Stimulated activated CD8-positive, alpha-beta memory T cell treated with anti-CD3 and anti-CD28 coated beads, Interleukin-2, amount 100 ng/mL, for 48 hours (primary cell): ENCODE data around the gene IRGC.
A peak's percentile ranks its signal among the peaks of the same experiment; 100 is the strongest.
"Not testable (repeated sequence)": the region's sequence is repeated elsewhere in the genome, so short reads cannot be mapped to it uniquely, and the experiment has no call there.

Source experiments
- DNase-seq, 2 donors: peaks; one replicate each; pipeline ENCODE4 v3.0.0-alpha.2; 2020; ENCODE audit warnings: low read depth in 2 of 2

Gene IRGC

DNA sequence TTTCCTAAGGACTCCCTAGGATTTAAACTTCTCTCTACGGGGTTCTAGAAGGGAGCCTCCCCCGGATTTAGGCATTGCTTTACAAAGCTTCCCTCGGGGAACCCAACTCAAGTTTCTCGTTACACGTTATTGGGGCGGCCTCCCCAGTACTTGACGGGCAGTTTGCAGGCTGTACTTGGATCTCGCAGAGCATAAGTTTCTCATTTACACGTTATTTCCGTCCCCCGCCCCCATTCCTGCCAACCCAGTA lies 38.3 kb downstream of the IRGC start:
- DNase-seq: no peak

DNA sequence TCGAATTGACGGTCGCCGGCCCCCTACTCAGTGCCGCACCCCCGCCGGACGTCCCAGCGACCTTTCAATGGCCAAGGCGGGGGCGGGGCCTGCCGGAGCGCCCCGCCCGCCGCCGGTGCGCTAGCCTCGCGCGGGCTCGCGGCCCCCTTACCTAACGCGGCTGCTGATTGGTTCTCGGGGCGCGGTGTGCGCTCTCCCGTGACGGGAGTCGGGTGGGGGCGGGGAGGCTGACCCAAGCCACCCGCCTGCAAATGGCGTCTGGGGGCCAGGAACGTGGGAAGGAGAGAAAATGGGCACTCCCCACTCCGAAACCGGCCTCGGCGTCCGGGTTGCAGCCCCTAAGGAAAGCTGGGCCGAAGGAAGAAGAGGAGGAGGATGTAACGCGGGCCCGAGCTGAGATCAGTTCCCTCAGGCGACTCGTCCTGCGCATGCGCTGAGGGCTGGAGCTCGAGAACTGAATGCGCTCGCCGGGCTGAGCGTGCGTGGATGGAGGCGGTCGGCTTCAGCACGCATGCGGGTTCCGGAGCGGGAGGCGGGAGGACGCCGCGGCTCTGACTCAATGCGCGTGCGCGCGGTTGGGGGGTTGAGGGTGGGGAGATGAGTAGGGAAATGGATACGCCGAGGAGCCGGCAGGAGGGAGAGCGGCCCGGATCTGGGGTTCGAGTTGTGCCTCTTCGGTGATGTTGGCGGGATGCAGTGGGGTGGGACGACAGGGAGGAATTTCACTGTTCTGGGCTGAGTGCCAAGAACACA lies 38.8 kb downstream of the IRGC start, which contains the start of gene SMG9:
Gene SMG9, minus strand, starts transcription at position 460 of the 753 bp plus-strand sequence. CDS start 4,221 bp downstream, outside the sequence.
- DNase-seq: peak; percentile 97 to 98

DNA sequence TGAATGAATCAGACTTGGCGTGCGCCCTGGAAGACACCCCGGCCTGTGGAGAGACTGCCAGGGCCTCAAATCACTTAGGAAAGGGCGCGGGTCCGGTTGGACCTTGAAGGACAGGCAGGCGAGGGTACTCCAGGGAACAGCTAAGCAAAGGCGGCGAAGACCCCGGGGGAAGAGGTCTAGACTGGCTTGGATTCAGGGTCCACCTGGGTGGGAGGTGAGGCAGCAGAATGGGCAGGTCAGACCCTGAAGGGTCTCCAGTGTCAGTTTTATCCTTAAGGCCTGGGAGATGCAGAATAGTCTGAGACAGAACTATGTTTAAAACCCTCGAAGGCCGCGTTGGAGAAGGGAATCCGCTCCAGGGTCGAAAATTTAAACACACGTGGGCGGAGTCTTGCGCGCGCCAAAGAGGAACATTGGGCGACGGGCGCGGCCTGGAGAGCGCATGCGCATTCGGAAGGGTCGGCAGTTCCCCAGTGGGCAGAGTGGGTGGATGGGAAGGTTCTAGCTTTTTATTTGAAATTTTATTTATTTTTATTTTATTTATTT lies 39.5 kb downstream of the IRGC start:
- DNase-seq: peak; percentile 69 to 77

DNA sequence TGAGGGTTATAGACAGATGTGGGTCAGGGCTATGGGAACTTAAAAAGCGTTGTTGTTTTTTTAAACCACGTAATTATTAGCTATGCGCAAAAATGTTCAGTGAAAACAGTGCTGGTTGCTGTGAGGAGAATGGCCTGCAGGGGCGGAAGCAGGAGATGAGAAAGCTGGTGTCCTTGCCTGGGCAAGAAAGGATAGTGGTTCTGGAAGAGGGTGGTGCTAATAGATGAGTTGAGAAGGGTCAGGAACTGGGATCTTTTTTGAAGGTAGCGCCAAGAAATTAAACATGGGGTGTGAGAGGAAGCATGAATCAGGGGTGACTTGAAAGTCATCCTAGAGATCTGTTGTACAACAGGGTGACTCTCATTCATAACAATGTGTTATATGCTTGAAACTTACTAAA lies 43.6 kb downstream of the IRGC start:
- DNase-seq: no peak

DNA sequence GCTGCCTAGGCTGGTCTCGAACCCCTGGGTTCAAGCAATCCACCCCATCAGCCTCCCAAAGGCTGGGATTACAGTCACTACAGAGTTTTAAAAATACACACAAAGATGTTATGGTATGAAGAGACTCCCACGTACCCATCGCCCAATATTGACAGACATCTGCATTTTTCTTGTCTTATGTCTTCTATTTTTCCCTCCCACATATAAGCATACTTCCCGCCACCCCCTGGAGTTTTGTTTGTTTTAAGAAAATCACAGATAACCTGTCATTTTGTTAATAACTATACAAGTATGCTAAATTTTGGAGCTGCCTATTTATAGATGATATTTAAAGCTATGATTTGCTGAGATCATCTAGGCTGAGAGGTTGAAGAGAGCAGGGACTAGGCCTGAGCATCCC lies 45.1 kb downstream of the IRGC start:
- DNase-seq: no peak

DNA sequence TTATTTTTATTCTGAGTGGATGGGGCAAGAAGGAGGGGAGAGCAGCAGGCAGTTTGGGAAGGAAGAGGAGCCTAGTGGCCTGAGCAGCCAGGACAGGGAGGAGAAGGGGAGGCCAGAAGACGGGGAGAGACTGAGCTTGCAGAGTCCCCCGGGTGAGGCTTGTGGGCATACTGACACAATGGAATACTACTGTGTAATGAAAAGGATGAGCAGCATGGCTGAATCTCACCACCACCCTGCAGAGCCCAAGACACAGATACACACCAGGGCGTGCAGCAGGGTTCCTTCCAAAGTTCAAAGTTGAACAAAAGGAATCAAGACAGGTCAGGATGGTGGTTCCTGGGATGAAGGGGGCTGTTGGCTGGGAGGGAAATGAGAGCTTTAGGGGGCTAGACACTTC lies 46.9 kb downstream of the IRGC start:
- DNase-seq: no peak

DNA sequence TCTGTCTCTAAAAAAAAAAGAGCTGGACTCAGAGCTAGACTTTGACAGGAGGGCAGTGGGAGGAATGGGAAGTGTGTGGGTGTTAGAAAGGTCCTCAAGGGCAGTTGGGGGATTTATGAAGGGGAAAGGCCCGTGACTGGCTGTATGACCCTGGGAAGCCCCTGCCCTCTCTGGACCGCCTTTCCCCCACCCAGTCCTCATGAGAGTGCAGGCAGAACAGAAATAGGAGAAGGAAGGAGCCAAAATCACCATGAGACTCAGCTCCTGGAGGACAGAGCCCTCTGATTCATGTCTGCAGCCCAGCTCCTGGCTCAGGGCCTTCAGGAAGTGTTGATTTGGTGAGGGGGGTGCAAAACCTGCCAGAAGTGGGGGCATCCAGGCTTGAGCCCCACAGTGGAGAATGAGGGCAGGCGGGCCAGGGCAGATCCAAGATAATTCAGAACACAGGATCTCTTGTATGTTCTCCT lies 47.6 kb downstream of the IRGC start:
- no peak for DNase-seq

DNA sequence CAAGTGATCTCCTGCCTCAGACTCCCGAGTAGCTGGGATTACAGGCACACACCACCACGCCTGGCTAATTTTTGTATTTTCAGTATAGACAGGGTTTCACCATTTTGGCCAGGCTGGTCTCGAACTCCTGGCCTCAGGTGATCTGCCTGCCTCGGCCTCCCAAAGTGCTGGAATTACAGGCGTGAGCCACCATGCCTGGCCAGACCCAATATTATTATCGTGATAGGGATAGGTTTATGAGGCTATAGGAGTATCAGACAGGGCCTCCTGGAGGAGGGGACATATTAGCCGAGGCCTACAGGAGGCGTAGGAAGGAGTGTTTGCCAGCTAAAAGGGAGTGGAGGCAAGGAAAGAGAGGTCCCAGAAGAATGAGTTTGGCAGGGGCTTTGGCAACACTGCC lies 48.8 kb downstream of the IRGC start:
- not testable (repeated sequence) for DNase-seq

DNA sequence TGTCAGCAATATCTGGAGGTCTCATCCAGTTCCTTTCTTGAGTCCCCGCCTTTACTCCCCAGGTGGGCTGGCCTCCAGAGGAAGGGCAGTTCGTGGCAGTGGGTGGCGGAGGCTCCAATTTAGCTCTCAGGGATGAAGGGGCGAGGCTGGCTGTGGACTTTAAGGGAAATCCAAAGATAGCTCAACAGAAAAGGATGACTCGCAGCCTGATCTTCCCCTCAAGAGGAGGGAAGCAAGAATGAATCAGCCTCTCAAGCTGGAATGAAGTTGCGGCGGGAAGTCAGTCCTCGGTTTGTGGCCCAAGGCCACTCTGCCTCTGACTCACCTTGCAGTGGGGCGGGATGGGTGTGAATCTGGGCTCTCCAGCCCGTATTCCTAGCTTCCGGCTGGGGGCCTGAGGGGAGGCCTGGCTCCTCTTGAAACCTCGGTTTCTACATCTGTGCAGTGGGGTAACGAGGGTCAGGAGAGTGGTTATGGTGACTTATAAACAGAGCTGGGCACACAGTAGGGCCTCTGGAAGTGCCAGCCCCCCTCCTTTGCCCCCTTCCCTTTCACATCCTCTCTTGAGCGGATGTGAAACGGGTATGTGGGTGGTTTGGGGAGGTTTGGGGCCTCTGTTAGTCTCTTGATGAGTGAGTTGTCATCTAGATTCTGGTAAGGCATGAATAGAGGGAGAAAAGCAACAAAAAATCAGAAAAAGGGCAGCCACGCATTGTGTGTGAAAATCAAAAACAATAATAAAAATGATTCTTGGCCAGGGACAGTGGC lies 49.4 kb downstream of the IRGC start:
- peak; percentile 66 to 78 for DNase-seq

DNA sequence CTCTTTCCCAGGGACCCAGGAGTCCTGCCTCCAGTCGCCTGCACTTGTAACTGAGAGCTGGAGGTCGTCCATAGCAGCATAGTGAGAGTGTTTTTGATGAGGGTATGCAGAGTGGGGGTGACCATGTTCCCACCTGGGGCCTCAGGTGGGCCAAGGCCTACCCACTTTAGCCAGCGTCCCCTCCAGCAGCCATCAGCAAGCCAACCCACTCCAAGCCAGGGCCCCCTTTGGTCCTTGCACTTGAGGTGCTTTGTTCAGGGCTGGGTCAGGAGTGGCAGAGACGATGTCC lies 50.8 kb downstream of the IRGC start:
- no peak for DNase-seq

DNA sequence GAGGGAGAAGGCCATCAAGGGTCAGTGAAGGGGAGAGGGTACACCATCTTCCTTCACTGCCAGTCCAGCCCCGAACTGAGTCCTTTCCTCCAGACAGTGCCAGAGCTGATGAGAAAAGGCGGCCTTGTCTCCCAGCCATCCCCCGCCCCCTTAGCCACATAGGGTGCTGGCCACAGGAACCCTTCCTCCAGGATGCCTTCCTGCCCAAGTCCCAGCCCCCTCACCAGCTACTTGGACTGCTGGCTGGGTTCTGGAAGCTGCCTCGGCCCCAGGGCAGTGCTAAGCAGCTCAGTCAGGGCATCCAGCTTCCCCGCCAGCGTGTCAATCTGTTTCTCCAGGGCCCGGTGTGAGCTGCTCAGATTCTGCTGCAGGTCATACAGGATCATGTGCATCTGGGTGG lies 51.4 kb downstream of the IRGC start:
- no peak for DNase-seq

DNA sequence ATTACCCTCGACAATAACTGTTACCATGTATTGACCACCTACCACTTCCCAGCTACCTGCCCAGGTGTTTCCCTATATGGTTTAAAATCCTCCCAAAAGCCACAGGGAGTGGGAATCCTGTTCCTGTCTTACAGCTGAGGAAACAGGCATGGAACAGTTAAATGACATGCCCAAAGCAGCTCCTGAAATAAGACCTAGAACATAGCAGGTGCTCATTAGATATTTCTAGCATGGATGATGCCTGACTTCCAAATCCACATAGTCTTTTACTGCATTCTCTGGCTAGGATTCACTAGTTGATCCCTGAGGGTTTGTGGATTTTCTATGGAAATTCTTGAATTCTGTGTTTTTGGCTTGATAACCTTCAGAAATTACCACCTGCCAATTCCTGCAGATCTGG lies 51.9 kb downstream of the IRGC start:
- no peak for DNase-seq

DNA sequence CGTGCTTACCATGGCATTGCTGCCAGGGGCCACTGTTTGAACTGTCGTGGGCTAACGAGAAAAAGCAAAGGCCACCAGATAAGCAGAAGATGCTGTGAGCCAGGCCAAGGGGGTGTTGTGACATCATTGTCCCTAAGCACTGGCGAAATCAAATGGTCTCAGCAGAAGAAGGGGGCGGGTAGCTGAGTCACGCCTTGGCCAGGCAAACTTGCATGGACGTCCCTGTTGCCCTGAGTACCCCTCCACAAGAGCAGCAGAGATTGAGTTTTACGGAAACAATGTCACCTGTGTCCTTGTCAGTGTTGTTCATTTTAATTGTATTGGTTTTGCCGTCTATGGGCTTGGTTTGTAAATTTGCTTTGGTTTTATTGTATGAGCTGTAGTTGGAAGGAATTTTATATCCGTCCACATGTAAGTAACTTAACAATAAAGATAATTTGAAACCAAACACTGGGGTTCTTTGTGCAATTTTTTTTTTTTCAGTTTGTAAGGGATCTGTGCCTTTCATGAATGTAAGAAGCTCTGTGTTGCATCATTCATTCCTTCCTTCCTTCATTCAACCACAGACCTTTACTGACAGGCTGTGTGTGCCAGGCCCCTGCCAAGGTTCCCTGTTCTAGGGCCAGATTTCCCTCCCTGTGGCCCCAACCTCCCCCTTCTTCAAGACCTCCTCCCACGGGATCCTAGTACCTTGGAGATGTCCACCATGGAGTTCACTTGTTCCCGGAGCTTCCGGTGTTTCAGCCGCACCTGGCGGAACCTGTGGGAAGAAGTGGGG lies 52.6 kb downstream of the IRGC start:
- DNase-seq: no peak

DNA sequence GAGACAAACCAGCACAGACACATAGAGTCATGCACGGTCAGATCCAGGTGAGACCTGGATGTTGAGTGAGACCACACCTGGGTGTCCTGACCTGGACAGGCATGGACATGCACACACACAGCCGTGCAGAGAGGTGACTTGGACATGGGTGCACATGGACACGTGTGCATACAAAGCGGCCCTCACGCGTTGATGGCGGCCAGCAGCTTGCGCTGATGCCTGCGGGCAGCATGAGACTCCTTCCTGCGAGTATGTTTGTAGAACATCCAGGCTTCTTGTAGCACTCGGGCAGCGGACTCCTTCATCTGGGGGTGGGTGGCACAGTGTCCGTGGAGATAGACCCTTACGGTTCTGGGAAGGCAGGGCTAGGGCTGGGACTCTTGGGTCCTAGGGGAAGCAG lies 53.4 kb downstream of the IRGC start:
- DNase-seq: no peak
